Upper lobe of left lung (tissue), 4 donors: Measurements from ENCODE around the gene SLC25A13.

Experiments
- CTCF ChIP-seq, 6 experiments: fragments of 450-650 bp in 4 of 6; fragments of 200-600 bp in 2 of 6; sonication (generic) in 2 of 6; IDR thresholded peaks; one replicate each; pipeline ENCODE4 v1.5.1; 2016 to 2019; ENCODE audit warnings: antibody characterized with exemption in 6 of 6
- POLR2A ChIP-seq, 4 donors: fragments of 450-650 bp; IDR thresholded peaks; one replicate each; pipeline ENCODE4 v1.5.1; 2016 to 2017; ENCODE audit warnings: antibody characterized with exemption in 4 of 4, mild to moderate bottlenecking in 2 of 4
- POLR2AphosphoS5 ChIP-seq, 2 donors: sonication (generic); formaldehyde crosslinking; IDR thresholded peaks; one replicate each; pipeline ENCODE4 v1.5.1; 2017; ENCODE audit warnings: antibody characterized with exemption in 2 of 2

GRCh38 chr7:96221888-96222287 is 100.0 kb downstream of the SLC25A13 start:
- TF ChIP-seq POLR2A (IDR thresholded peaks at IDR 0.05) (no peak), POLR2AphosphoS5 (IDR thresholded peaks at IDR 0.05) (no peak), CTCF (IDR thresholded peaks at IDR 0.05) (no peak)
